Glomerular visceral epithelial cell (primary cell): ENCODE data around the gene STPG1.

Experiments
- DNase-seq: peaks from one replicate; pipeline ENCODE4 v3.0.0-alpha.2; 2016; ENCODE audit errors: extremely low spot score

STPG1 gene

DNA sequence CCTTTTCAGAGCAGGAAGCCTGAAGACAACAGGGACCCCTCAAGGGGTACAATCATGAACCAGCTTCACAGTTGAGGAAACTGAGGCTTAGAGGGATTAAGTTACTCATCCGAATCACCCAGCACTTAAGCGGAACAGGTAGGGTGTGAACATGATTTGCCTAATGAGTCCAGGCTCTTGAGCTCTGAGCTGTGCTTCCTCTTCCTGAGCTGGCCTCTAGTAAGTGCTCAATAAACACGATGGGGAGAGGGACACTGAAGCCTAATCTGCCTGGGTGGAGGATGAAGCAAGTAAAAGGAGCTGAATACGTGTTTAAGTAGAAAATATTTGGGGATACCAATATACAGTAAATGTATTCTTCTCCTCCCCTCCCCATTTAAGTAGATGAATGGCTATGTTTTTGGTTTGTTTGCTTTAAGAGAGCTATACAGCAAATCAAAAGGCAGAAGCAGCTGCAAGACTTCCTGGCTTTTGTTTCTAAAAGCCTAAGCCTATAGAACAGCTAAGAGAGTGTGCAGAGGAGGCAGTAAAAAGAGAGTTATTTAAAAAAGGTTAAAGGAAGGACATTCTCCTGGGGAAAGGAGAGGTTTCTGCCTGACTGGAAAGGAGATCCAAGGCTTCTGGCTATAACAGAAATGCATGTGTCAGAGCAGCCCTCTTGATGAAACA lies 20.5 kb downstream of the STPG1 start:
- no peak for DNase-seq

DNA sequence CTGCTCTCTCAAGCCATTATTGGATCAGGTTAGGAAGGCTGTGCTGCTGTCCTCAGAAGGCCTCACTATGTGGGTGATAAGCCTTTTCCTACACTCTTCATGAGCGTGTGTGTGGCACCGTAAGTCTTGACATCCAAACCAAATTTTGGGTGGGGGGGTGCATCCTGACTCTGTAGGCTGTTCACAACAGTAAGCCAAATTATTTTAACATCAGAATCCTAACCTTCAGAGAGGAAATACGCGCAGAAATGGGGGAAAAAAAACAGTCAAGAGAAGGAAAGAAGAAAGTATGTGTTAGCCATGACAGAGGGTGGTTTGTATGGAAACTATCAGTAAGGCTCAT lies 21.0 kb downstream of the STPG1 start:
- DNase-seq: no peak

- peak; percentile 66 for DNase-seq
These were observed 21.5 kb downstream of the STPG1 start for GRCh38 chr1:24391882-24392603.

GRCh38 chr1:24390924-24391782 lies 22.4 kb downstream of the STPG1 start:
- DNase-seq: peak; percentile 84

DNA sequence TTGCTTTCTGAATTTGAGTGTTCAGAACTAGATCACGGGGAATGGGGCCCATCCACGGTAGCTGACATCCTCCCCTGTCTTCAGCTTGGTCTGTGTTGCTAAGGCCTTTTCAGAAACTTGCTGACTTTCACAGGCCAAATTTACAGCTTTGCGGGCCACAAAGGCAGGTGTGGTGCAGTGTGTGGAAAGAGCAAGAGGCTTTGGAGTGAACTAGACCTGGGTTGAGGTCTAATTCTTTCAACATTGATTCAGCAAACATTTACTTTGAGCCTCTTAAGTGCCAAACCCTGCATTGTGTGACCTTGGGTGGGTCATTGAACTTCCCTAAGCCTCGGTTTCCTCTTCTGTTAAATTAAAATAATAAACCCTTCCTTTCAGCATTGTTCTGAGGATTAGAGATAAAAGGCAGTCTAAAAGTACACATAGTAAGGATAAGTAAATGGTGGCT lies 24.3 kb downstream of the STPG1 start:
- DNase-seq: no peak

DNA sequence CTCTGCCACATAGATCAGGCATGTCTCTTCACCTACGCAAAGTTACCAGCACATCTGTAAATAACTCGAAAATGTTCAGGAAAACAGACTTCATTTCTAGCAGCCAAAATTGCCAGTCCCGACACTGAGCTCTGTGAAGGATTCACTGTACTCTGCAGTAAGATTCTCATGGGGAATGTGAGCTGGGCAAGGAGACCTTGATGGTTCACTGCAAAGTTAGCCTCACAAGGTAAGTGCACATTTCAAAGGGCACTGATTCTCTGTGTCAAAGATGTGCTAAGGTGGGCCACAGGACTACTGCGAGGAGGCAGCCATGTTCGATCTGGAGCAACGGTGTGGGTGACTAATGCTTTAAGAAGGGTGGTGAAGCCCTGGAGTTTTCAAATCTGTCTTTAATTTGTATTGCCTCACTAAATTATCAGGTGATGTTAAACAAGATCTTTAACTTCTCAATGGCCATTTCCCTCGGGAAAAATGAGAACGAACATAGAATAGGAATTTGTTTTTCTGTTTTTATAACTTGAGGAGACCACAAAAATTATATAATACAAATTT lies 25.2 kb downstream of the STPG1 start:
- DNase-seq: no peak

- DNase-seq: no peak
These were observed 25.9 kb downstream of the STPG1 start for GRCh38 chr1:24387636-24388175.

DNA sequence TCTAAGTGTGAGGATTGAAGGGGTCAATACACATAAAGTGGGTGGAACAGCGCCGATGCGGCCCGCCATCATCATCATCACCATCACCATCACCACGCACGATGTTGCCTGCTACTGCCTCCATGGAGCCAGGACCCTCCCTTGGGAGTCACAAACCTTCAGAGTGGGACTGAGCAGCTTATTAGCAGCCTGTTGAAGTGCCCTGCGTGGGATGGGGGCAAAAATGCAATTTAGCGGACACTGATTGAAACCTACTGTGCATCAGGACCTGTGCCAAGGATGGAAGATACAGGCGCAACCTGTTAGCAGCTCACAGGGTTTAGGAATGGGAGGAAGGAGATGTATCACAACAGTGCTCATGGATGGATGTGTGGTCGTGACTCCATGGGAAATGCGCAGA lies 26.7 kb downstream of the STPG1 start:
- no peak for DNase-seq

GRCh38 chr1:24386241-24386640 lies 27.3 kb downstream of the STPG1 start:
- no peak for DNase-seq

DNA sequence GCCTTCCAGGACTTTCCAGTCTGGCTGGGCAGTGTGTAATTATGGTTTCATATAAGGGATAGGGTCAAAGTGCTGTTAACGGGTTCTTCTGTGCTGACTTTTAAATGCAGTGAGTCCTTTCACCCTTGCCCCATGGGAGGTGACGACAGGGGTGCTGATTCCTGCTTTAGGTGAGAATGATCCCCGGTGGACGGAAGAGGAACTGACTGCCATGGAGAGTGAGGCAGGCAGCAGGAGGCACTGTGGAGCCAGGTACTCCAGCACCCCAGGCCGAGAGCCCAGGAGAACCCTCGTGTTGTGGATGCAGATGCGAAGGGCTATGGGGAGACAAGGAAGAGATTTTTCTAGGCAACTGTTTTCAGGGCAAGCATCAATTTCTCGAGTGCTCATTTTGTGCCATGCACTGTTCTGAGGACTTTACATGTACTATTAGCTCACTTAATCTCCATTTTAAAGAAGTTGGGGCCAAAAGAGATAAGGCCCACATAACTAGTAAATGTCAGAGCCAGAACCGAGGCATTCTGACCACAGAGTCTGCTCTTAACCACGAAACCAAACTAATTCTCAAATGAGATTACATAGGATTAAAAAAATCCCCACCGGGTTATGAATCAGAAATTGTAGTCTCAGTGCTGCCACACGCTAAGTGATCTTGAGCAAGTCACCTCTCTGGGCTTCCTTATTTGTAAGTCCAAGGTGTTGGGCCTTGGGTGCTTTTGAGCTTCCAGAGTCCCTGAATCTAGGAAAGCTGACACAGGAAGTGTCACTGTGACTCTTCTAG lies 28.2 kb downstream of the STPG1 start:
- DNase-seq: peak; percentile 54

GRCh38 chr1:24384251-24385090 lies 29.1 kb downstream of the STPG1 start:
- no peak for DNase-seq

GRCh38 chr1:24383381-24383940 lies 30.1 kb downstream of the STPG1 start:
- no peak for DNase-seq

GRCh38 chr1:24382165-24382577 lies 31.4 kb downstream of the STPG1 start:
- no peak for DNase-seq

DNA sequence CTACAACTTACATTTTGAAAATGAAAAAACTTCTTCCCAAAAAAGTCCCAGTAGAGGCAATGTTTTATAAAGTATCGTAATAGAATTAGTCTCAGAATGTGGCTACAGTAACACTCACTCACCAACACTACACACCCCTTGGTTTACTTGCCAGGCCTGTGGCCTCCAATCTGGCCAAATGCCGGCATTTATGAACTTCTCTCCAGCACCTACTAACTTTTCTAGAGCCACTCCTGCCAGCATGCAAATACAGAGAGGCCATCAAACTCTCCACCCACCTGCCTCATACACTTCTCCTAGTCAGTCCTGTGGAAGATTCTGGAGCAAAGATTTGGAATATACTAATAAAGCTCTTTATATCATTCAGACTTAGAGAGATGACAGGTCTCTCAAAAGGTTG lies 32.3 kb downstream of the STPG1 start:
- DNase-seq: no peak

- DNase-seq: no peak
These were observed 33.1 kb downstream of the STPG1 start for GRCh38 chr1:24380508-24380907.

DNA sequence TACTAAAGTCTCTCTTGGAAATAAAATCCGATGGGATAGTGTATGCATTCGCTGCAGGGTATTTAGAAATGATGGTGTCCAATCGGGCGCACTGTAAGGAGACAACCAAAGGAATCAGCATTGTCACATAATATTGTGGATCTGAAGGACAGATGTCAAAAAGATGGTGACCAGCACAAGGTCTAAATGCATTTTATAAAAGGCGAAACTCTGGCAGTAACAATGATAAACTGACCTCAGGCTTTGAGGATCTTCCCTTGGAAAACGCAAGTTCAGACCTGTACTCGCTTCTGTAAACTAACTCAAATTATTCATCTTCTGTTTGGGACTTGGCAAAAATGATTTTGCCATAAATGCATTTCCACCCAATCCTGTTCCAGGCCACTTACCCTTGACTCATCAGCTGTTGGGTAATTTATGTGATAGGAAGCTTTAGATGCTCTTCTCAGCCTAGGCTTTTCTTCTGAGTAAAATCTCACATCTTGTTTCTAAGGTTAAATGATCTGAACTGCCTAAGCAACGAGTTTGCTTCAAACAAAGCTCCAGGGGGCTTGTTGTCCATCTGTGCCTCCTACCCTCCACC lies 33.8 kb downstream of the STPG1 start:
- DNase-seq: no peak

DNA sequence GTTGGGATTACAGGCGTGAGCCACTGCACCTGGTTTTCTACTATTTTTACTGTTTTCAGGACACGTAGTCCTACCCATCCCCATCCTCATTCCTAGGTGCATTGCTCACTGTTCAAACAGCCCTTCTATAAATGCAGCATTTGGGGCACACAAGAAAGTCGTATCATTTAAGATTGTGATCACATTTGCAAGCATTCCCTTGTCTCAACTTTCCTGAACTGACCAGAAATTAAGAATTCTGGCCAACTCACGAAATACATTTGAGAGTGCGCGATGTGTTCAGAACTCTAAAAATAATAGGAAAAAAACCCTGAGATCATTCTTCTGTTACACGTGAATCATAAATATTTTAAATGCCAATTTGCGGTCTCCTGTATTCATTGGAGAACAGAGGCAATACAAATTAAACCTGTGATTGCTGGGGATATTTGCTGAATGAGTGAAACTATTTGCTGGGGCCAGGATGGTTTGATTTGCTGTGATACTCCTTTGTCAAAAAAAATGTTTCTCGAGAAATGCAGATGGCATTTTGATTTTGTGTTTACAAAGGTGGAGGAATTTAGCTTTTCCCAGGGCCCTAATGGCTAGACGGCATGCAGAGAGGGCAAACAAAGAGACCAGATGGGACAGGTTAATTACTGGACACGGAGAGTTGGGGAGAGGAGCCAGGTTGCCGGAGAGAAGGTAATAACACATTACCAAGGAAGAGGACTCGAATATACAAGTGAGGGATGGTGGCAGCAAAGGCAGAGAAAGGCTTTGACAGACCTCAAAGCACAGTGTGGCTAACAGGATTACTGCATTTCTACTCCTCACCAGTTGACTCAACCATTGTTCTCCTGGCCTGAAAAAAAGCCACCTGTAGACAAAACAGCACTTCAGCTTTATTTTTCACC lies 38.4 kb downstream of the STPG1 start:
- no peak for DNase-seq

DNA sequence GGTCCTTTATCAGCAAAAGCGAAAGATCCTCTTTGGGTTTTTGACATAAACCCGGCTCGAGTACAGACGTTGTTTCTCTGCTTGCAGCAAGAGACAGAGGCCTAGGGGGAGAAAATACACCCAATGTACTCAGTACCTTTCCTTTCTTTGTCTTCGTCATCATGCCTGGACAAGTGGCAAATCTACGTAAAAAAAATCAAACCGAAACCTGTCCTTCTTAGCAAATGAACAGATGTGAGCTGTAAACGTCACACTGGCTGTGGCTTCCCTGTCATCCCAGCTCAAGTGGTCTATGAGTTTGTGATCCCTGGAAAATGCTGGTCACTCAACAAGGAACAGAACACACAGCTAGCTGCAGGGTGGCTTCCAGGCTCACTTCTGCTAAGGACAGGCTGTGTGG lies 39.9 kb downstream of the STPG1 start:
- DNase-seq: no peak

- no peak for DNase-seq
These were observed 40.5 kb downstream of the STPG1 start for GRCh38 chr1:24373044-24373443.
